NK-92 (cell line): ENCODE results near the gene RBM3.
"Not testable (repeated sequence)": the region's sequence is repeated elsewhere in the genome, so short reads cannot be mapped to it uniquely, and the experiment has no call there.

ENCODE experiments used
- DNase-seq: peaks from one replicate; lab custom pipeline; 2025; ENCODE audit not compliant: unreplicated experiment; lab: John Stamatoyannopoulos, UW

Gene RBM3

GRCh38 chrX:48574270-48575266 is at the start of gene RBM3:
TSS of gene RBM3 (plus strand) at chrX:48574484. CDS start at chrX:48575181, 697 bp downstream.
- DNase-seq: peak; percentile 65

- DNase-seq: not testable (repeated sequence)
Observed at GRCh38 chrX:48525853-48526252, 48.4 kb upstream of the RBM3 start.

- no peak for DNase-seq
Observed at GRCh38 chrX:48530736-48531135, 43.5 kb upstream of the RBM3 start.

GRCh38 chrX:48531358-48531959 is 42.8 kb upstream of the RBM3 start:
- DNase-seq: no peak

GRCh38 chrX:48532161-48532560 is 42.1 kb upstream of the RBM3 start:
- no peak for DNase-seq

- no peak for DNase-seq
Observed at GRCh38 chrX:48533165-48533564, 41.1 kb upstream of the RBM3 start.

GRCh38 chrX:48538641-48539344 is 35.5 kb upstream of the RBM3 start:
- no peak for DNase-seq

- peak; percentile 75 for DNase-seq
Observed at GRCh38 chrX:48539345-48540027, 34.8 kb upstream of the RBM3 start, which contains the start of gene TBC1D25. TSS of gene TBC1D25 (plus strand) at chrX:48539714. CDS start at chrX:48539798, 84 bp downstream.

GRCh38 chrX:48540028-48540375 is 34.3 kb upstream of the RBM3 start:
- no peak for DNase-seq

GRCh38 chrX:48540480-48540879 is 33.8 kb upstream of the RBM3 start:
- no peak for DNase-seq

GRCh38 chrX:48541140-48541814 is 33.0 kb upstream of the RBM3 start:
- DNase-seq: no peak

GRCh38 chrX:48548871-48549270 is 25.4 kb upstream of the RBM3 start:
- DNase-seq: no peak

GRCh38 chrX:48555731-48556325 is 18.5 kb upstream of the RBM3 start:
- not testable (repeated sequence) for DNase-seq

GRCh38 chrX:48558271-48558670 is 16.0 kb upstream of the RBM3 start:
- DNase-seq: no peak

- DNase-seq: no peak
Observed at GRCh38 chrX:48559636-48560035, 14.6 kb upstream of the RBM3 start.

GRCh38 chrX:48560056-48560455 is 14.2 kb upstream of the RBM3 start:
- DNase-seq: no peak

- no peak for DNase-seq
Observed at GRCh38 chrX:48560681-48561080, 13.6 kb upstream of the RBM3 start.

GRCh38 chrX:48569958-48570357 is 4.3 kb upstream of the RBM3 start:
- DNase-seq: no peak

GRCh38 chrX:48573690-48574269 is 504 bp upstream of the RBM3 start:
- no peak for DNase-seq

- DNase-seq: no peak
Observed at GRCh38 chrX:48575642-48576041, 1.4 kb downstream of the RBM3 start.
